Right lobe of liver (tissue), 6 donors: ENCODE data around the gene IL17RA. TPM values are rescaled to one million over a fixed set of nuclear protein-coding genes. Genes with fewer than 3 reads are reported as not detected.
A peak's percentile ranks its signal among the peaks of the same experiment; 100 is the strongest.

Experiments
- ATAC-seq, 4 donors: fragments of 200-7000 bp; cut with Tn5 transposase; one replicate each; pipeline ENCODE4 v1.9.1; 2020; ENCODE audit warnings: mild to moderate bottlenecking in 4 of 4, moderate library complexity in 4 of 4
- DNase-seq, 3 donors: peaks; one replicate each; pipeline ENCODE4 v3.0.0-alpha.2; 2020
- H3K27ac ChIP-seq, 3 donors: fragments of 200-600 bp; one replicate each; pipeline ENCODE4 v1.8.0; 2022
- H3K27me3 ChIP-seq, 2 donors: fragments of 200-600 bp; one replicate each; pipeline ENCODE4 v1.8.0; 2022
- H3K36me3 ChIP-seq, 4 donors: fragments of 200-600 bp; sonication (generic) in 1 of 4; one replicate each; pipeline versions ENCODE4 v1.5.1 to v1.8.0; 2017 to 2022; ENCODE audit warnings: control low read depth in 1 of 4
- H3K4me1 ChIP-seq, 4 donors: fragments of 200-600 bp; sonication (generic) in 1 of 4; one replicate each; pipeline versions ENCODE4 v1.5.1 to v1.8.0; 2017 to 2022; ENCODE audit warnings: control low read depth in 1 of 4
- H3K4me3 ChIP-seq, 3 donors: fragments of 200-600 bp; one replicate each; pipeline ENCODE4 v1.8.0; 2022
- H3K9me3 ChIP-seq, 4 donors: fragments of 200-600 bp; sonication (generic) in 1 of 4; one replicate each; pipeline versions ENCODE4 v1.5.1 to v1.8.0; 2017 to 2022; ENCODE audit warnings: control low read depth in 1 of 4
- CTCF ChIP-seq, 4 donors: fragments of 200-600 bp in 3 of 4; fragments of 450-650 bp in 1 of 4; IDR thresholded peaks; one replicate each; pipeline versions ENCODE4 v1.5.1 to v1.8.0; 2016 to 2022; ENCODE audit warnings: antibody characterized with exemption in 4 of 4, mild to moderate bottlenecking in 2 of 4
- POLR2A ChIP-seq: fragments of 450-650 bp; IDR thresholded peaks from one replicate; pipeline ENCODE4 v1.6.1; 2017; ENCODE audit warnings: antibody characterized with exemption, mild to moderate bottlenecking
- WGBS: methylation state at CpG from one replicate; pipeline ENCODE4 v1.1.6; 2018; ENCODE audit warnings: low coverage, low lambda C conversion rate; ENCODE audit not compliant: insufficient coverage; ENCODE audit errors: missing lambda C conversion rate; 5-methylcytosine and 5-hydroxymethylcytosine counted together
- intact Hi-C, 2 donors: fragments of 100-400 bp; cut with DNase I; formaldehyde crosslinking; loops; one replicate each; pipeline versions ENCODE4 v1.11.2 to v1.14.1; 2022
- total RNA-seq, 6 experiments: library from RNA; depleted of rRNA in 2 of 6; stranded (reverse); fragments of >200 nt in 2 of 6; fragmentation: NEBNext Ultra II Directional in 3 of 6; extraction: Animal tissue kit (Norgen Biotek cat#: 25700) in 3 of 6; gene quantifications; one replicate each; pipeline versions ENCODE4 v1.1.0 to v1.2.4, GENCODE V29; 2016 to 2023
- donor health status: DM: no; HTN: yes; CAD: no.
- donor health status: DM: no; HTN: no; CAD: no.
- donor health status: DM: no; HTN: no; CAD: no.
- donor health status: DM: no; HTN: yes; CAD: no.
- donor health status: DM: no; HTN: yes; CAD: no.

The IL17RA gene
- total RNA-seq, 6 experiments from 2014 or later: 7.1 to 13.6 (median 9.6) TPM

GRCh38 chr22:17057959-17058814, 26.6 kb upstream of the IL17RA start:
- intact Hi-C loops: loop anchor here in 1 of 2 donors (5.0 kb wide), 1 partner anchor 141 kb away; no protein-coding TSS in a partner anchor
- Histone ChIP-seq H3K4me3 (no peak overlapping the region), H3K27me3 (no peaks in the 10 kb centered on the region), H3K36me3 (no peaks in the 10 kb centered on the region), H3K27ac (no peak overlapping the region), H3K4me1 (no peaks in the 10 kb centered on the region), H3K9me3 (no peaks in the 10 kb centered on the region)
- TF ChIP-seq CTCF (IDR thresholded peaks at IDR 0.05) (peak; percentile 84 to 92 (median 90)), POLR2A (no peak)
- 14% methylated on average over 11 of the region's 11 CpGs for WGBS
- ATAC-seq (peak; percentile 94 to 98 (median 96)), DNase-seq (peak in 2 of 3 donors; percentile 51 to 63)

GRCh38 chr22:17060126-17060525, 24.7 kb upstream of the IL17RA start:
- TF ChIP-seq POLR2A (no peak), CTCF (IDR thresholded peaks at IDR 0.05) (no peak)
- Histone ChIP-seq H3K9me3 (no peaks in the 10 kb centered on the region), H3K4me1 (no peaks in the 10 kb centered on the region), H3K27me3 (no peaks in the 10 kb centered on the region), H3K36me3 (no peaks in the 10 kb centered on the region), H3K27ac (no peak overlapping the region), H3K4me3 (no peak overlapping the region)
- ATAC-seq (no peak), DNase-seq (no peak)
- WGBS: 20% methylated on average over 1 of the region's 3 CpGs
- intact Hi-C loops: no loop called here

GRCh38 chr22:17063411-17064106, 21.2 kb upstream of the IL17RA start:
- Histone ChIP-seq H3K27ac (no peak overlapping the region), H3K4me3 (no peak overlapping the region), H3K4me1 (no peaks in the 10 kb centered on the region), H3K27me3 (no peaks in the 10 kb centered on the region), H3K36me3 (no peaks in the 10 kb centered on the region), H3K9me3 (no peaks in the 10 kb centered on the region)
- ATAC-seq (peak; percentile 50 to 79 (median 70)), DNase-seq (peak in 1 of 3 donors; percentile 29)
- intact Hi-C loops: no loop called here
- TF ChIP-seq CTCF (IDR thresholded peaks at IDR 0.05) (no peak), POLR2A (no peak)
- 32% methylated on average over 8 of the region's 8 CpGs for WGBS

GRCh38 chr22:17064498-17065100, 20.2 kb upstream of the IL17RA start:
- TF ChIP-seq POLR2A (no peak), CTCF (IDR thresholded peaks at IDR 0.05) (no peak)
- intact Hi-C loops: no loop called here
- WGBS: 42% methylated on average over 4 of the region's 7 CpGs
- DNase-seq: no peak
- Histone ChIP-seq H3K4me1 (no peaks in the 10 kb centered on the region), H3K4me3 (no peak overlapping the region), H3K27ac (no peak overlapping the region), H3K27me3 (no peaks in the 10 kb centered on the region), H3K9me3 (no peaks in the 10 kb centered on the region), H3K36me3 (no peaks in the 10 kb centered on the region)
- no peak for ATAC-seq
